H1 (cell line): Measurements from ENCODE around the gene FIGNL1. TPM values are rescaled to one million over a fixed set of nuclear protein-coding genes. Genes with fewer than 3 reads are reported as not detected.

Experiments used
- CTCF ChIA-PET: fragments of 300-600 bp; sonication (Branson Sonifier 250); formaldehyde crosslinking; loops from one replicate; lab custom pipeline; 2021; ENCODE audit not compliant: partially characterized antibody; lab: Charles Lee
- POLR2A ChIA-PET: fragments of 300-600 bp; sonication (Branson Sonifier 250); formaldehyde crosslinking; loops from one replicate; lab custom pipeline; 2021; ENCODE audit warnings: inconsistent platforms; ENCODE audit not compliant: partially characterized antibody; lab: Charles Lee
- DNase-seq, 2 experiments: peaks; one replicate each; pipeline versions ENCODE4 v3.0.0 to v3.0.0-alpha.2; 2010 to 2022; ENCODE audit warnings: low spot score in 2 of 2, low read depth in 1 of 2, mixed read lengths in 1 of 2
- FAIRE-seq: peaks from 2 replicates; lab custom pipeline; 2011; peaks lifted over from hg19 to GRCh38; lab: Jason Lieb, UNC
- H2AFZ ChIP-seq: 2 replicates; pipeline ENCODE4 v1.8.1; 2012; ENCODE audit warnings: low read length, inconsistent platforms
- H2AK5ac ChIP-seq: 2 replicates; pipeline ENCODE4 v1.6.1; 2013; ENCODE audit warnings: low read depth, low read length
- H2BK120ac ChIP-seq: replicated peaks from 2 replicates; pipeline ENCODE3; 2013; ENCODE audit warnings: low read depth, low read length, inconsistent platforms
- H2BK12ac ChIP-seq: 2 replicates; pipeline ENCODE4 v1.6.1; 2013; ENCODE audit warnings: low read depth, low read length
- H2BK15ac ChIP-seq: 2 replicates; pipeline ENCODE4 v1.6.1; 2013; ENCODE audit warnings: low read length
- H2BK20ac ChIP-seq: 2 replicates; pipeline ENCODE4 v1.6.1; 2013; ENCODE audit warnings: low read length
- H2BK5ac ChIP-seq: 2 replicates; pipeline ENCODE4 v1.6.1; 2013; ENCODE audit warnings: low read depth, low read length
- H3K14ac ChIP-seq: 2 replicates; pipeline ENCODE4 v1.6.1; 2013; ENCODE audit warnings: inconsistent platforms; ENCODE audit not compliant: insufficient read length
- H3K18ac ChIP-seq: 2 replicates; pipeline ENCODE4 v1.6.1; 2013; ENCODE audit warnings: low read length; ENCODE audit errors: extremely low read depth
- H3K23ac ChIP-seq: 2 replicates; pipeline ENCODE4 v1.6.1; 2013; ENCODE audit warnings: inconsistent platforms; ENCODE audit not compliant: insufficient read length
- H3K23me2 ChIP-seq: 2 replicates; pipeline ENCODE4 v1.6.1; 2013; ENCODE audit warnings: low read depth, low read length
- H3K27ac ChIP-seq: 2 replicates; pipeline ENCODE4 v1.6.1; 2011; ENCODE audit warnings: low read depth, low read length, inconsistent platforms
- H3K27me3 ChIP-seq, 4 experiments: replicated peaks in 1 of 4; 1 replicate in 1 of 4; 2 replicates in 3 of 4; pipeline versions ENCODE4 v1.6.1 to v1.8.1; 2011 to 2013; ENCODE audit warnings: low read length in 3 of 4, mild to moderate bottlenecking in 3 of 4, inconsistent platforms in 2 of 4, mixed read lengths in 2 of 4, moderate library complexity in 1 of 4; ENCODE audit not compliant: control insufficient read depth in 3 of 4, insufficient read depth in 3 of 4; ENCODE audit errors: extremely low read depth in 1 of 4
- H3K36me3 ChIP-seq, 4 experiments: 2 replicates each; pipeline versions ENCODE4 v1.6.1 to v1.8.1; 2011 to 2013; ENCODE audit warnings: mild to moderate bottlenecking in 4 of 4, low read length in 3 of 4, moderate library complexity in 2 of 4, control low read depth in 1 of 4, inconsistent platforms in 1 of 4; ENCODE audit not compliant: insufficient read depth in 4 of 4, control insufficient read depth in 2 of 4
- H3K4ac ChIP-seq: replicated peaks from 2 replicates; pipeline ENCODE3; 2013; ENCODE audit warnings: low read length, low read depth, mixed read lengths, inconsistent platforms; ENCODE audit not compliant: insufficient read length
- H3K4me1 ChIP-seq, 4 experiments: replicated peaks in 1 of 4; 1 replicate in 1 of 4; 2 replicates in 3 of 4; pipeline versions ENCODE4 v1.6.1 to v1.8.1; 2011 to 2013; ENCODE audit warnings: low read length in 3 of 4, inconsistent platforms in 2 of 4, mixed read lengths in 1 of 4; ENCODE audit not compliant: insufficient read depth in 4 of 4, control insufficient read depth in 3 of 4
- H3K4me2 ChIP-seq, 2 experiments: 2 replicates each; pipeline versions ENCODE4 v1.6.1 to v1.8.1; 2011 to 2013; ENCODE audit warnings: low read depth in 2 of 2, low read length in 2 of 2, control low read depth in 1 of 2, inconsistent platforms in 1 of 2, mild to moderate bottlenecking in 1 of 2; ENCODE audit not compliant: insufficient read depth in 1 of 2
- H3K4me3 ChIP-seq, 4 experiments: fragments of 200-600, 300-600 bp in 1 of 4; sonication (generic), shearing (Covaris generic), sonication (Bioruptor Twin) in 1 of 4; 2 replicates each; pipeline versions ENCODE4 v1.5.1 to v1.8.1; 2011 to 2016; ENCODE audit warnings: low read length in 4 of 4, low read depth in 3 of 4, control low read depth in 2 of 4, inconsistent platforms in 2 of 4, mild to moderate bottlenecking in 2 of 4, mixed read lengths in 1 of 4, moderate library complexity in 1 of 4; ENCODE audit not compliant: insufficient read depth in 2 of 4; ENCODE audit errors: extremely low read depth in 1 of 4
- H3K56ac ChIP-seq: replicated peaks from 2 replicates; pipeline ENCODE3; 2013; ENCODE audit warnings: low read depth, mild to moderate bottlenecking, mixed read lengths, low read length, inconsistent platforms; ENCODE audit not compliant: insufficient read length
- H3K79me1 ChIP-seq: 2 replicates; pipeline ENCODE4 v1.6.1; 2013; ENCODE audit warnings: low read depth, low read length, control low read depth
- H3K79me2 ChIP-seq, 2 experiments: 2 replicates each; pipeline versions ENCODE4 v1.6.1 to v1.8.1; 2012 to 2013; ENCODE audit warnings: low read length in 2 of 2, mild to moderate bottlenecking in 2 of 2, inconsistent platforms in 1 of 2; ENCODE audit not compliant: insufficient read depth in 2 of 2, control insufficient read depth in 1 of 2
- H3K9ac ChIP-seq, 4 experiments: replicated peaks in 1 of 4; 1 replicate in 1 of 4; 2 replicates in 3 of 4; pipeline versions ENCODE4 v1.6.1 to v1.8.1; 2011 to 2013; ENCODE audit warnings: low read depth in 3 of 4, low read length in 3 of 4, control low read depth in 2 of 4, mild to moderate bottlenecking in 2 of 4, moderate library complexity in 2 of 4, inconsistent platforms in 1 of 4; ENCODE audit errors: extremely low read depth in 1 of 4
- H3K9me3 ChIP-seq, 2 experiments: 2 replicates each; pipeline versions ENCODE4 v1.6.1 to v1.8.1; 2012 to 2013; ENCODE audit warnings: mild to moderate bottlenecking in 2 of 2, moderate library complexity in 2 of 2, control low read depth in 1 of 2, inconsistent platforms in 1 of 2, low read depth in 1 of 2, low read length in 1 of 2, mixed read lengths in 1 of 2; ENCODE audit not compliant: insufficient read depth in 2 of 2
- H4K20me1 ChIP-seq, 2 experiments: replicated peaks in 1 of 2; 2 replicates each; pipeline versions ENCODE3 to v1.8.1; 2011 to 2013; ENCODE audit warnings: inconsistent platforms in 2 of 2, low read length in 2 of 2, mild to moderate bottlenecking in 1 of 2; ENCODE audit not compliant: insufficient read depth in 2 of 2, control insufficient read depth in 1 of 2
- H4K5ac ChIP-seq: 2 replicates; pipeline ENCODE4 v1.6.1; 2013; ENCODE audit warnings: low read length, low read depth, mixed read lengths, inconsistent platforms; ENCODE audit not compliant: insufficient read length
- H4K8ac ChIP-seq: 2 replicates; pipeline ENCODE4 v1.8.0; 2013; ENCODE audit warnings: mild to moderate bottlenecking, moderate library complexity, low read length, inconsistent platforms; ENCODE audit not compliant: insufficient read depth; ENCODE audit errors: extremely low read depth
- H4K91ac ChIP-seq: replicated peaks from 2 replicates; pipeline ENCODE3; 2013; ENCODE audit warnings: low read length, mixed read lengths, inconsistent platforms; ENCODE audit not compliant: insufficient read length
- ATF3 ChIP-seq: IDR thresholded peaks from 2 replicates; pipeline ENCODE4 v1.6.1; 2011; ENCODE audit warnings: low read depth, mild to moderate bottlenecking, low read length; ENCODE audit not compliant: insufficient read depth
- BCL11A ChIP-seq, 2 experiments: IDR thresholded peaks; one replicate each; pipeline ENCODE4 v1.6.1; 2011; ENCODE audit warnings: low read depth in 2 of 2, low read length in 2 of 2, mild to moderate bottlenecking in 2 of 2
- CREB1 ChIP-seq: IDR thresholded peaks from 2 replicates; pipeline ENCODE4 v1.6.1; 2012; ENCODE audit warnings: inconsistent platforms
- CTCF ChIP-seq, 3 experiments: IDR thresholded peaks; 1 replicate in 2 of 3; 2 replicates in 1 of 3; pipeline versions ENCODE4 v1.5.1 to v1.6.1; 2011; ENCODE audit warnings: low read length in 3 of 3, mild to moderate bottlenecking in 3 of 3, inconsistent platforms in 2 of 3, low read depth in 1 of 3, moderate library complexity in 1 of 3; ENCODE audit not compliant: insufficient read depth in 1 of 3; ENCODE audit errors: control extremely low read depth in 1 of 3
- SP2 ChIP-seq: IDR thresholded peaks from 2 replicates; pipeline ENCODE4 v1.6.1; 2012; ENCODE audit warnings: mild to moderate bottlenecking, low read length, inconsistent platforms
- WGBS, 2 experiments: shearing (Covaris generic) in 1 of 2; methylation state at CpG; one replicate each; pipeline versions ENCODE4 v1.1.6 to v1.1.7; 2013 to 2015; ENCODE audit warnings: low lambda C conversion rate in 2 of 2, mixed read lengths in 2 of 2, inconsistent platforms in 1 of 2, low coverage in 1 of 2, missing lambda C conversion rate in 1 of 2; ENCODE audit not compliant: insufficient replicate concordance in 2 of 2, insufficient coverage in 1 of 2, insufficient read length in 1 of 2; ENCODE audit errors: extremely low coverage in 1 of 2, missing lambda C conversion rate in 1 of 2; 5-methylcytosine and 5-hydroxymethylcytosine counted together
- polyA plus RNA-seq, 7 experiments: library from polyadenylated mRNA; depleted of rRNA in 3 of 7; stranded (reverse) in 5 of 7; unstranded in 2 of 7; fragments of >200 nt in 5 of 7; fragments of 200-250 nt in 2 of 7; gene quantifications; 1 replicate in 5 of 7; 2 replicates in 1 of 7; 4 replicates in 1 of 7; pipeline versions ENCODE4 v1.2.1 to v1.2.3, GENCODE V29; 2011 to 2013; ENCODE audit warnings: missing spikeins in 2 of 7, mixed read lengths in 2 of 7
- total RNA-seq: library from RNA; stranded (reverse); fragmentation: NEBNext Ultra II Directional; extraction: Animal tissue kit (Norgen Biotek cat#: 25700); gene quantifications from 2 replicates; pipeline ENCODE4 v1.2.1, GENCODE V29; 2021

The FIGNL1 gene
- total and polyA plus RNA-seq, 2 of the 8 experiments (the other 6 are each of a cell fraction or from before 2014, with no cell fraction given): 6.5 to 9.9 TPM

- H4K91ac ChIP-seq: no peak overlapping the region
- no peak overlapping the region for H3K18ac ChIP-seq
- no peak overlapping the region for H3K27ac ChIP-seq
- TF ChIP-seq BCL11A (IDR thresholded peaks at IDR 0.05; ENCODE audit: low read depth in 2 of 2, low read length in 2 of 2) (no peak), CTCF (IDR thresholded peaks at IDR 0.05; ENCODE audit: control extremely low read depth in 1 of 3, insufficient read depth in 1 of 3, low read depth in 1 of 3, low read length in 3 of 3) (no peak), ATF3 (no peak), SP2 (no peak), CREB1 (no peak)
- no peaks in the 10 kb centered on the region for H4K20me1 ChIP-seq
- H2BK20ac ChIP-seq: no peak overlapping the region
- no peak overlapping the region for H3K4me2 ChIP-seq
- H2BK15ac ChIP-seq: no peak overlapping the region
- no peak overlapping the region for H3K23ac ChIP-seq
- H3K36me3 ChIP-seq: no peaks in the 10 kb centered on the region
- WGBS, 2 experiments: 92% methylated on average over 1 of the region's 1 CpG; no CpG with 5 or more reads in 1 of the 2 experiments
- H3K9me3 ChIP-seq: no peaks in the 10 kb centered on the region
- no peak overlapping the region for H3K9ac ChIP-seq
- H3K4ac ChIP-seq: no peak overlapping the region
- no peak overlapping the region for H2BK12ac ChIP-seq
- ChIA-PET POLR2A (no interaction called here), CTCF (interaction anchor here (1.4 kb wide), 1 partner anchor 18 kb away, joined by 4 read pairs; no protein-coding TSS in a partner anchor)
- no peaks in the 10 kb centered on the region for H3K79me2 ChIP-seq
- no peak overlapping the region for H4K8ac ChIP-seq
- no peak overlapping the region for H2BK120ac ChIP-seq
- H2BK5ac ChIP-seq: no peak overlapping the region
- H3K14ac ChIP-seq: no peak overlapping the region
- no peak overlapping the region for H4K5ac ChIP-seq
- H3K27me3 ChIP-seq: no peaks in the 10 kb centered on the region
- FAIRE-seq (no peak), DNase-seq (no peak)
- no peak overlapping the region for H3K56ac ChIP-seq
- H3K4me1 ChIP-seq: no peaks in the 10 kb centered on the region
- no peak overlapping the region for H2AK5ac ChIP-seq
- H3K4me3 ChIP-seq: no peak overlapping the region
- H3K23me2 ChIP-seq: no peaks in the 10 kb centered on the region
- no peaks in the 10 kb centered on the region for H3K79me1 ChIP-seq
- H2AFZ ChIP-seq: no peak overlapping the region
Observed at GRCh38 chr7:50399206-50399605, 50.9 kb downstream of the FIGNL1 start.
